BE2C (cell line): Measurements from ENCODE around the gene HYAL2.
A peak's percentile ranks its signal among the peaks of the same experiment; 100 is the strongest.

Experiments used
- DNase-seq: peaks from one replicate; pipeline ENCODE4 v3.0.0-alpha.2; 2020
- H3K27me3 ChIP-seq: fragments of 250-450 bp; sonication (Bioruptor Pico); 2 replicates; pipeline ENCODE4 v1.5.1; 2020; ENCODE audit warnings: mild to moderate bottlenecking
- H3K36me3 ChIP-seq: fragments of 250-450 bp; sonication (Bioruptor Pico); 2 replicates; pipeline ENCODE4 v1.5.1; 2020; ENCODE audit warnings: mild to moderate bottlenecking
- H3K4me1 ChIP-seq: fragments of 250-450 bp; sonication (Bioruptor Pico); 2 replicates; pipeline ENCODE4 v1.5.1; 2020
- H3K4me3 ChIP-seq: 2 replicates; pipeline ENCODE4 v1.5.1; 2011; ENCODE audit warnings: low read depth, low read length
- H3K9me3 ChIP-seq: fragments of 250-450 bp; sonication (Bioruptor Pico); 2 replicates; pipeline ENCODE4 v1.5.1; 2020
- TF ChIP-seq, protein P1 (sequence below): IDR thresholded peaks from 2 replicates; pipeline ENCODE4 v1.5.1; 2012; ENCODE audit warnings: mild to moderate bottlenecking, low read depth, low read length

HYAL2 gene

DNA sequence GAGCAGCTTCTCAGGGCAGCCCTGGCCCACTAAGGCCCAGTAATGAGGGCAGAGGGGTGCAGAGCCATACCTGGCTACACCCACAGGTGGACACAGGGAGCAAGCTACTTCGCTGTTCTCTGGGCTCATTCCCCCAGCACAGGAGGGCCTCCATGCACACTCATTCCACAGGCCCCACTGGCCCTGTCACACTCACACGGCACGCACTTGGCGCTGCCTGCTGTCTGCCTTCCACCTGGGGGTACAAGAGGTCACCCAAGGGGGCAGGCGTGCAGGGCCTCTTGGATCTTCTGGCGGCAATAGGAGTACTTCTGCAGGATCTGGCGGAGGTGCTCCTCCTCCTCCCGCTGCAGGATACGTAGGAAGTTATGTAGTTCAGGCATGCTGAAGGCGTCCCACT, 7.8 kb upstream of the HYAL2 start:
- Histone ChIP-seq H3K27me3 (no peaks in the 10 kb centered on the region), H3K4me3 (no peak overlapping the region), H3K4me1 (no peaks in the 10 kb centered on the region), H3K9me3 (no peaks in the 10 kb centered on the region), H3K36me3 (peaks cover 24% of the 10 kb centered on the region)
- TF ChIP-seq, protein P1, sequence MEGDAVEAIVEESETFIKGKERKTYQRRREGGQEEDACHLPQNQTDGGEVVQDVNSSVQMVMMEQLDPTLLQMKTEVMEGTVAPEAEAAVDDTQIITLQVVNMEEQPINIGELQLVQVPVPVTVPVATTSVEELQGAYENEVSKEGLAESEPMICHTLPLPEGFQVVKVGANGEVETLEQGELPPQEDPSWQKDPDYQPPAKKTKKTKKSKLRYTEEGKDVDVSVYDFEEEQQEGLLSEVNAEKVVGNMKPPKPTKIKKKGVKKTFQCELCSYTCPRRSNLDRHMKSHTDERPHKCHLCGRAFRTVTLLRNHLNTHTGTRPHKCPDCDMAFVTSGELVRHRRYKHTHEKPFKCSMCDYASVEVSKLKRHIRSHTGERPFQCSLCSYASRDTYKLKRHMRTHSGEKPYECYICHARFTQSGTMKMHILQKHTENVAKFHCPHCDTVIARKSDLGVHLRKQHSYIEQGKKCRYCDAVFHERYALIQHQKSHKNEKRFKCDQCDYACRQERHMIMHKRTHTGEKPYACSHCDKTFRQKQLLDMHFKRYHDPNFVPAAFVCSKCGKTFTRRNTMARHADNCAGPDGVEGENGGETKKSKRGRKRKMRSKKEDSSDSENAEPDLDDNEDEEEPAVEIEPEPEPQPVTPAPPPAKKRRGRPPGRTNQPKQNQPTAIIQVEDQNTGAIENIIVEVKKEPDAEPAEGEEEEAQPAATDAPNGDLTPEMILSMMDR = no peak
- DNase-seq = no peak

DNA sequence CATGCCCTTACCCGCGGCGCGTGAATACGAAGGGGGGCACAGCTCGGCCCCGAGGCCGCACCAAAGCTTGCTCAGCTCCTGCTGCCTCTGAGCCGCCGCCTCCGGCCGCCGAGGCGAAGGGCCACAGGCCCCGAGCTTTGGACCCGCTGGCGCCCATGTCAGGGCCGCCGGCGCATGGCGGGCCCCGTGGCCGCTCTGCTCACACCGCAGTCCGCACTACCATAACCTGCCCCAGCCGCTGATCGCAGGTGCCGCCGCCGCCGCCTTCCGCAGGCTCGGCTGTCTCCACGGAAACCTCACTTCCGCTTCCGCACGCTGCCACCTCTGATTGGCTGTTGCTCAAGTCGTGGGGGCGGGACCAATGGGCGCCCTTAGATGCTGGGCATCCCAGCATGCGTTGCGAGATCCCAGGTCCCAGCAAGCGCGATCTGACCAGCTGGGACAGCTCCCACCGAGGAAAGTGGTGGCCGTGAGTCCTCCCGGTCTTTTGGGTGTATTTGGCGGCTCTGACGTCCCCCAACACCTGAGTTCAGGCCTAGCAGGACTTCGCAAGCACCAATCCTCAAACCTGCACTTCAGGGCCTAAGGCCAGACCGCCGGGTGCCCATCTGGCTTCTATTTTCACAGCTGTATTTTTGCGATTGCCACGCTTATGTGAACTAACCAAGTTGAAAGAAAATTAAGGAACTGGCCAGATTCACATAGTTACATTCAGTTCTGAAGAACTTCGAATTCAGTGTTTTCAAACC, 5.6 kb upstream of the HYAL2 start, which contains the start of gene TUSC2:
Gene TUSC2 (minus strand): TSS at position 281 of the 749 bp plus-strand sequence. CDS start 124 bp downstream, at position 157.
- Histone ChIP-seq H3K4me1 (no peaks in the 10 kb centered on the region), H3K4me3 (peak within 1 kb of the TSS; percentile 77), H3K27me3 (no peaks in the 10 kb centered on the region), H3K36me3 (peaks cover 24% of the 10 kb centered on the region), H3K9me3 (no peaks in the 10 kb centered on the region)
- peak; percentile 92 for DNase-seq
- TF ChIP-seq, protein P1 = no peak

DNA sequence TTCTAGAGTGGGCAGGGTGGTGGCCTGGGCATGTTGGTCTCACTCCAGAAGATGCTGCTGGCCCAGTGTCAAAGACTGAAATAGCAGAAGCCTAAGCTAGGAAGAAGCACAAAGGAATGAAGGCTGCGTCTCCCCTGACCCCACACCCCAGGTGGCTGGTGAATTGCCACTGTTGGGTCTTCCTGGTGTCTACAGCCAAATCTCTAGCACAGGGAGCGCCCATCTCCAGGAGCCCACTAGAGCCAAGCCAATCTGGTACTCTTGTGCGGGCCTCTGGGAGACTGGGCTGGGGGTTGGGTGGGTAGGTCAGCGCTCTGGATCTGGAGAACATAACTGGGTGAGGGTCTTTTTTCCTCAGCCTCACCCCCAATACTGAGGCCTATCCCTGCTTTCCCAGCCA, 4.6 kb upstream of the HYAL2 start:
- Histone ChIP-seq H3K4me1 (no peaks in the 10 kb centered on the region), H3K4me3 (peak overlapping the region; percentile 77), H3K27me3 (no peaks in the 10 kb centered on the region), H3K36me3 (peaks cover 22% of the 10 kb centered on the region), H3K9me3 (no peaks in the 10 kb centered on the region)
- no peak for DNase-seq
- TF ChIP-seq, protein P1 = no peak

DNA sequence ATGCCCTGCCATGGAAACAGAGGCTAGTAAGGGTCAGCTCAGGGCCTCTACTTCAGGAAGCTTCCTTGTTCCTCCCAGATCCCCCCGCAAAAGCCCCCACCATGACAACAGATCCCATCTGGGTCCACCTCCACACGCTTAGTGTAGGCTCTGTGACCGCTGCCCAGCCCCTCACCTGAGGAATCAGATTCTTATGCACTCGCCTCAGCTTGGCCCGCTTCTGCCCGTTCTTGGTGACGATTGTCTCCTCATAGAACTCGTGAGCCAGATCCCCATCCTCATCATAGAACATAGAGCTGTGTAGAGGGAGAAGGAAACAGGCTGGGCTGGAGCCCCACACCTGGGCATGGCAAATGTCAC, 3.6 kb upstream of the HYAL2 start:
- Histone ChIP-seq H3K36me3 (peaks cover 12% of the 10 kb centered on the region), H3K4me3 (no peak overlapping the region), H3K9me3 (no peaks in the 10 kb centered on the region), H3K4me1 (peaks cover 3% of the 10 kb centered on the region; the same call in 1 of the 2 replicates), H3K27me3 (no peaks in the 10 kb centered on the region)
- no peak for DNase-seq
- TF ChIP-seq, protein P1 = no peak

DNA sequence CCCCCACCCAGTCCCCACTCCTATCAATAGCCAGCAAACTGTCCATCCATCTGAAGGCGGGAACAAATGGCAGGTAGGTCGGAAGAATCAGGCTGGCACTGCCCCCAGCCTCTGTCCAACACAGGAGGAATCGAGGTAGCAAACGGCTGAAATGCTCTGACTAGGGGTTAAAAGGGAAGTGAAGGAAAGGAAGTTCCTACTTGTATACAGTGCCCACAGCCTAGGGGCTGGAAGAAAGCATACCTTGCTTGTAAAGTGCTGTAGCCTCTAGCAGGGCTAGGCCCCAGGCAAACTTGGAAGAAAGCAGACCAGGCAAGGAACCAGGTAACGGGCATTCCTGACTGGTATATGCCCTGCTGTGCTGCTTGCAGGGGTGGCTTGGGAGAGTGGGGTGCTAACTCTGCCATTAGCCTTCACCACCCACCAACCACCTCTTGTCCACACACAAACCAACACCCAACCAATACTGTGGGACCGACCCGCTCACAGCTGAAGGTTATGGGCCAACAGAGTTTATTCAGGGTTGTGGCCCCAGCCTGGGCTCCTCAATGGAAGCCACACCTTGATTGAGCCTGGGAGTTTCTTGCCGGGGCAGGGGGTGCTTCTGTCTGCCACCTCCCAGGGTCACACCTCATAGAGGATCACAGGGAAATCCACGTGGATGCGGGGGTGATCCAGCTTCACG, 3.1 kb upstream of the HYAL2 start:
- H3K4me1 ChIP-seq = peaks cover 3% of the 10 kb centered on the region; the same call in 1 of the 2 replicates
- no peak for DNase-seq
- H3K9me3 ChIP-seq = no peaks in the 10 kb centered on the region
- TF ChIP-seq, protein P1 = no peak
- H3K27me3 ChIP-seq = no peaks in the 10 kb centered on the region
- no peak overlapping the region for H3K4me3 ChIP-seq
- H3K36me3 ChIP-seq = peaks cover 9% of the 10 kb centered on the region

DNA sequence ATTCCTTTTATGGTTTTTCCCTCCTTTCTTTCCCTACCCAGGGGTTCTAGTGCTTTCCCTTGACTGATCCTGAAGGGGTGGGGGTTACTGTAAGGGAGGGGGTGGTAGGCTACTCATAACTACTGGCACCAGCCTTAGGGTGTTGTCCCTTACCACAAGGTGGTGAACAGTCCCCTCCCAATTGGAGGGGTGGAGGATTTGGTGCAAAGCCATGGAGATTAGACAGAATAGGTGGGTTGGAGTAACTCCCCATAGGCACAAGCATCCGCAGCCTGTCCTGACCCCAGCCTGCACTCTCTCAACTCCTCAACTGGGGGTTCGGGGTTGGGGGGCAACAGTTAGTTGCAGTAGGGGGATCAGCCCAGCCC, 2.6 kb upstream of the HYAL2 start:
- no peak overlapping the region for H3K4me3 ChIP-seq
- H3K27me3 ChIP-seq = no peaks in the 10 kb centered on the region
- H3K36me3 ChIP-seq = peaks cover 4% of the 10 kb centered on the region
- DNase-seq = no peak
- H3K9me3 ChIP-seq = no peaks in the 10 kb centered on the region
- H3K4me1 ChIP-seq = peaks cover 3% of the 10 kb centered on the region
- TF ChIP-seq, protein P1 = no peak
